Body of pancreas (tissue), 4 donors: ENCODE data around the gene KCNN3.

Experiments
- CTCF ChIP-seq, 7 experiments: fragments of 450-650 bp in 4 of 7; fragments of 200-600 bp in 3 of 7; sonication (generic) in 3 of 7; IDR thresholded peaks; one replicate each; pipeline ENCODE4 v1.5.1; 2016 to 2019; ENCODE audit warnings: antibody characterized with exemption in 7 of 7
- POLR2A ChIP-seq, 3 donors: fragments of 450-650 bp; IDR thresholded peaks; one replicate each; pipeline ENCODE4 v1.6.1; 2016; ENCODE audit warnings: antibody characterized with exemption in 3 of 3, mild to moderate bottlenecking in 2 of 3

GRCh38 chr1:154783976-154784375 is 86.1 kb downstream of the KCNN3 start:
- TF ChIP-seq POLR2A (IDR thresholded peaks at IDR 0.05): no peak
- TF ChIP-seq CTCF (IDR thresholded peaks at IDR 0.05): no peak
